ENCODE results near the gene CSF3R.

CSF3R gene

GRCh38 chr1:36419569-36419968 is 63.1 kb downstream of the CSF3R start:
- DNase-seq (ENCODE audit: low read depth) = no peak

- no peak for DNase-seq (ENCODE audit: low read depth)
Measured at GRCh38 chr1:36419140-36419539, 63.6 kb downstream of the CSF3R start.

- DNase-seq (ENCODE audit: low read depth) = no peak
Measured at GRCh38 chr1:36417931-36418330, 64.8 kb downstream of the CSF3R start.

All from stimulated activated CD8-positive, alpha-beta memory T cell treated with anti-CD3 and anti-CD28 coated beads, Interleukin-12 subunit alpha, Interleukin-12 subunit beta, amount 100 ng/mL, for 1 hour (primary cell).